ENCODE measurements around the gene MYNN.
"Not testable (repeated sequence)": the region's sequence is repeated elsewhere in the genome, so short reads cannot be mapped to it uniquely, and the experiment has no call there.

Gene MYNN

GRCh38 chr3:169772897-169773816 lies at the start of gene MYNN:
Gene MYNN, plus strand, starts transcription at chr3:169773396. Its CDS starts 900 bp downstream, at chr3:169774296.
- peak; percentile 93 for DNase-seq (ENCODE audit: low spot score)

DNA sequence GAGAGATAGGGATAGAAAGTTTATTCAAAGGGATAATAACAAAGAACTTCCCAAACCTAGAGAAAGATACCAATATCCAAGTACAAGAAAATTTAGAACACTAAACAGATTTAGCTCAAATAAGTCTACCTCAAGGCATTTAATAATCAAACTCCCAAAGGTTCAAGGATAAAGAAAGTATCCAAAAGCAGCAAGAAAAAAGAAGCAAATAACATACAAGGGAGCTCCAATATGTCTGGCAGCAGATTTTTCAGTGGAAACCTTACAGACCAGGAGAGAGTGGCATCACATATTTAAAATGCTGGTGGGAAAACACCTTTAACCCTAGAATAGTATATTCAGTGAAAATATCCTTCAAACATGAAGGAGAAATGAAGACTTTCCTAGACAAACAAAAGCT lies 41.3 kb upstream of the MYNN start:
- not testable (repeated sequence) for DNase-seq (ENCODE audit: low spot score)

GRCh38 chr3:169739067-169739466 lies 34.1 kb upstream of the MYNN start:
- DNase-seq (ENCODE audit: low spot score), result no peak

- DNase-seq (ENCODE audit: low spot score), result peak; percentile 50
Observed at GRCh38 chr3:169744366-169745054, 28.7 kb upstream of the MYNN start.

- no peak for DNase-seq (ENCODE audit: low spot score)
Observed at GRCh38 chr3:169746924-169747323, 26.3 kb upstream of the MYNN start.

GRCh38 chr3:169748670-169749069 lies 24.5 kb upstream of the MYNN start:
- DNase-seq (ENCODE audit: low spot score), result peak; percentile 87

DNA sequence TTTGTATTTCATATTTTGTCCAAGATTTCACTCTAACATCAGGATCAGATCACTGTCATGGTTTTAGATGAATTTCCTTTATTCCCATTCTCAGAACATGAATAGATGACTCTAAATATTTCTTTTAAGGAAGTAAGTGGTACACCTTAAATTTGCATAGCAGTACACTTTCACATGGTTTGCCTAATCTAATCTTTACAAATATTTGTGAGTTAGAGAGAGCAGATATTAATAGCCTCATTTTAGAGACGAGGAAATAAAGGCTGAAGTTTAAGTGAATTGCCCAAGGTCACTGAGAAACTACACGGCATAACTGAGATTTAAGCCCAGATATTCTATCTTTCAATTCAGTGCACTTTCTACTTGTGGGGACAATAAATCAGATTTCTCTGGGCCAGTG lies 22.5 kb upstream of the MYNN start:
- no peak for DNase-seq (ENCODE audit: low spot score)

- no peak for DNase-seq (ENCODE audit: low spot score)
Observed at GRCh38 chr3:169751875-169752274, 21.3 kb upstream of the MYNN start.

GRCh38 chr3:169754711-169755110 lies 18.5 kb upstream of the MYNN start:
- no peak for DNase-seq (ENCODE audit: low spot score)

GRCh38 chr3:169755488-169755887 lies 17.7 kb upstream of the MYNN start:
- no peak for DNase-seq (ENCODE audit: low spot score)

DNA sequence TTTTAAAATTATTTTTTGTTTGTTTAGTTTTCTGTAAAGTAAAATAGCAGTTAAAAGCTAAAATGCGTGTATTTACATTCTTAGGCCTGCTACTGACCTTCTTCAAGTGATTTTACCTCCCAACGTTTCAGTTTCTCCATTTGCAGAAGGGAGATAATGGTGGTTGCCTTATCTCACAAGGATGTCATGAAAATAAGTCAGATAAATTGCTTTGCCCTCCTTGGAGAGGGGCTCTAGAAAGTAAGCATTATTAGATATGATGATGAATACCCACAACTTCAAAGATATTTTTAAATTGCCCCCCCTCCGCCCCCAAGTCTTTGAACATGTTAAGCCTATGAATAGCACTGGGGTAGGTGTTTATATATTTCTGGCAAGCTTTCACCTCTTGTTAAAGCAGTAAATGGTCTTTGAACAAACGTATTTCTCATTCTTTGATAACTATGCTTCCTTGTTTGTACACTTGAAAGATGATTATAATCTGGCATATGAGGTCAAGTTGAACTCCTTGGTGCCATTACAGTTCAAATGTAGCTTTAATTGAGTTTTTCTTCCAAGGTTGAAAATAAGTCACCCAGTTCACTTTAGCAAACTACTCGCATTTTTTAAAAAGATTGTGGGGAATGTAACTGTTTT lies 14.7 kb upstream of the MYNN start:
- DNase-seq (ENCODE audit: low spot score), result no peak

GRCh38 chr3:169759256-169759655 lies 13.9 kb upstream of the MYNN start:
- DNase-seq (ENCODE audit: low spot score), result no peak

DNA sequence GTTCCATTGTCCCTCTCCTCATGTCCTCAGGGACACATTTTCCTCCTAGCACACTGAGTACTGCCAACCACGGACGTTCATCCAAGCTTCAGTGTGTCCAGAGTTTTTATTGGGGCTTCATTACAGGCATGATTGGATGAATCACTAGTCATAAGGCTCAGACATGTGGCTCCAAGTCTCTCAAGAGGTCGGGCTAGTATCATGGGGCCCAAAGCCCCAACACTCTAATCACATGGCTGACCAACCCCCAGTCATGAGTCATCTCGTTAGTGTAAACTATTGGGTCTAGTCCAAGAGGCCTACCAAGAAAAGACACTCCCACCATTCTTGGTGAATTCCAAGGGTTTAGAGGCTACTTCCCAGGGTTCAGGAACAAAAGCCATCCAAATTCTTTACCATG lies 12.7 kb upstream of the MYNN start:
- no peak for DNase-seq (ENCODE audit: low spot score)

DNA sequence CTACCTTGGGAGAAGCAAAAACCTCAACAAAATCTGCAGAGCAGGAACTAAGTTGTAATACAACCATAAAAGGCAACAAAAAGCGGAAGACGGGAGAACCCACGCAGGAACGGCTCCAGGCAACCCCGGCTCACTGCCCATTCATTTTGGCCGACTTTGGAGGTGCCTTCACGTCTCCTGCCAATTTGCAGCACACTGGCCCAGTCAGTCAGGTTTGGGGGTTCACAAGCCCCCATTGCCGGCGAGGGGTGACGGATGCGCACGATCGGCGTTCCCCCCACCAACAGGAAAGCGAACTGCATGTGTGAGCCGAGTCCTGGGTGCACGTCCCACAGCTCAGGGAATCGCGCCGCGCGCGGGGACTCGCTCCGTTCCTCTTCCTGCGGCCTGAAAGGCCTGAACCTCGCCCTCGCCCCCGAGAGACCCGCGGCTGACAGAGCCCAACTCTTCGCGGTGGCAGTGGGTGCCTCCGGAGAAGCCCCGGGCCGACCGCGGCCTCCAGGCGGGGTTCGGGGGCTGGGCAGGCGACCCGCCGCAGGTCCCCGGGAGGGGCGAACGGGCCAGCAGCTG lies 8.8 kb upstream of the MYNN start:
- DNase-seq (ENCODE audit: low spot score), result peak; percentile 72

- DNase-seq (ENCODE audit: low spot score), result peak; percentile 93
Observed at GRCh38 chr3:169764882-169765612, 8.1 kb upstream of the MYNN start, which contains the start of gene TERC. Gene TERC, minus strand, starts transcription at chr3:169765060.

DNA sequence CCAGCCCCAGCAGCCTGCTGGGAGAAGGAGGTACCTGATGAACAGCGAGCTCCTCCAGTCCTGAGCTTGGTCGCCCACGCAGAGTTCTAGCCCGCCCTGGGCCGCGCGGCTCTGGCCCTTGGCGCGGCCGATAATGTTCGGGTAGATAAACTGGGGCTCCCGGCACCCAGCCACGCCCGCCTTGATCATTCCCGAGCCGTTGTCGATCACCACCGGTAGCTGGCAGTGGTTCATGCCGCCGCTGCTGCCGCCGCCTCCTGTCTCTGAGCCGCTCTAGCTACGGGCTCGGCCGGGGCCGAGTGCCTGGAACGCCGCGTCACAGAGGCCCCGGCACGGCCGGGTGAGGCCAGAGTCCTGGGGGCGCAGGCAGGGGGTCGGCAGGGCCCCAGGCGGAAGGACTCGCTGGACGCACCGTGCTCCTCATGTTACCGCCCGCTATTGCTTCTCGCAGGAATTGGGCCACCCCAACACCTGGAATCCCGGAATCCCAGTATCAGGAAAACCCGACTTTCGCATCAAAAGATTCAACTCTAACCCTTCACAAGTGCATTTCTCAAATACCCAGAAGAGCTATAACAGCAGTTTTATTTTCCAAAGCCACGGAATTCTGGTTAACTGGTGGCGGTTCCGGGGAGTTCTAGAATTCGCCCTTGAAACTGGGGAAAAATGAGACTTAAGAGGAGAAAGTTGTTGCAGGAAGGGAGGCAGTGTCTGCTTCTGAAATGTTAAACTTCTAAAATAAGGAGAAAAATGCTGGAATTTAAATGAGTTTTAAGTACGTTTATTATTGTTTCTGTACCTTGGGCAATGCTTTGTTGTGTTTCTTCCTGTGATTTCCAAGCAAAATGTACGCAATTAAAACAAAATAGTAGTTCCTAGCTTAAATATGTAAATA lies 3.7 kb upstream of the MYNN start, which contains the start of gene ACTRT3:
Gene ACTRT3, minus strand, starts transcription at position 275 of the 895 bp plus-strand sequence. Its CDS starts 41 bp downstream, at position 234.
- peak; percentile 82 for DNase-seq (ENCODE audit: low spot score)

DNA sequence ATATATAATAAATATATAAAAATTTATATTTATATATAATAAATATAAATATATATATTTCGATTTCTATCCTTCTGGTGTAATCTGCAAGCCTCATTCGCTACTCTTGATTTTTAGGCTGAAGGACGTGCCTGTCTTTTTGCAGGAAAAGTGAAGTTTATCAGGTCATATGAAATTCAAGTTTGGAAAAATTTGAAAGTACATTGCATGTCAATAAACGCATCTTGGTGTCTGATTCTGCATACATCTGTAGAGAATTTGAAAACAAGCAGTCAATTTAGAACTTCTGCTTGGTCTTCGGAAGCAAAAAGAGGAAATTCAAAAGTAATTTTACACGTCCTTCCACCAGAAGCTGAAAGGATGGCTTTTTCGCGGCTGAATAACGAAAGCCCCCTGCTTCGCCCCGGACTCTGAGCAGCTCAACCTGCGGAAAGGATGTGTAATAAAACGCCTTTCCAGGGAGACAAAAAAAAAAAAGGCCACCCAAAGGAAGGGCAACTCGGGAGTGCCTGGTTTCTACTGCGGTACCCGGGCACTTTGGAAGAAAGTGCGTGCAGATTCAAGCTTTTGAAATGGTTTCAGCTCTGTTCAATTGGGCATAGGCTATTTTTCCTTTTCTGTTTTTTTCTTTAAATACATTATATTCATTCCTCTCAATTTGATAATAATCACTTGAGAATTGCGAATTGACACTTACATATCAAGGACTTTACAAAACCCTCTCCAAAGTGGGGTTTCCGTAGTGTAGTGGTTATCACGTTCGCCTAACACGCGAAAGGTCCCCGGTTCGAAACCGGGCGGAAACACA lies 1.5 kb upstream of the MYNN start:
- peak; percentile 87 for DNase-seq (ENCODE audit: low spot score)

- DNase-seq (ENCODE audit: low spot score), result peak; percentile 94
Observed at GRCh38 chr3:169772305-169772896, 795 bp upstream of the MYNN start.

DNA sequence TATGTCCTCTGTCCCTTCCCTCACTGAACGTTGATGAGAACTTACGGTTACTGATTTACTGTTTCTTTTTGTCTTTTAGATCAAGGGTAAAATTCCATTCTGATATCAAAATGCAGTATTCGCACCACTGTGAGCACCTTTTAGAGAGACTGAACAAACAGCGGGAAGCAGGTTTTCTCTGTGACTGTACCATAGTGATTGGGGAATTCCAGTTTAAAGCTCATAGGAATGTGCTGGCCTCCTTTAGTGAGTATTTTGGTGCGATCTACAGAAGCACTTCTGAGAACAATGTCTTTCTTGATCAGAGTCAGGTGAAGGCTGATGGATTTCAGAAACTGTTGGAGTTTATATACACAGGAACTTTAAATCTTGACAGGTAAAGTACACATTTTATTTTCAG lies 990 bp downstream of the MYNN start:
- DNase-seq (ENCODE audit: low spot score), result no peak

All from SW480 (cell line).